ENCODE measurements around the gene MAST4.
"Not testable (repeated sequence)": the region's sequence is repeated elsewhere in the genome, so short reads cannot be mapped to it uniquely, and the experiment has no call there.

Gene MAST4

GRCh38 chr5:66652818-66653217 is 56.6 kb downstream of the MAST4 start:
- no peak for DNase-seq

- DNase-seq: no peak
Observed at GRCh38 chr5:66653325-66653724, 57.1 kb downstream of the MAST4 start.

- DNase-seq: no peak
Observed at GRCh38 chr5:66655395-66656324, 59.5 kb downstream of the MAST4 start.

GRCh38 chr5:66658516-66658915 is 62.3 kb downstream of the MAST4 start:
- no peak for DNase-seq

GRCh38 chr5:66659780-66660179 is 63.6 kb downstream of the MAST4 start:
- no peak for DNase-seq

- no peak for DNase-seq
Observed at GRCh38 chr5:66660396-66660795, 64.2 kb downstream of the MAST4 start.

DNA sequence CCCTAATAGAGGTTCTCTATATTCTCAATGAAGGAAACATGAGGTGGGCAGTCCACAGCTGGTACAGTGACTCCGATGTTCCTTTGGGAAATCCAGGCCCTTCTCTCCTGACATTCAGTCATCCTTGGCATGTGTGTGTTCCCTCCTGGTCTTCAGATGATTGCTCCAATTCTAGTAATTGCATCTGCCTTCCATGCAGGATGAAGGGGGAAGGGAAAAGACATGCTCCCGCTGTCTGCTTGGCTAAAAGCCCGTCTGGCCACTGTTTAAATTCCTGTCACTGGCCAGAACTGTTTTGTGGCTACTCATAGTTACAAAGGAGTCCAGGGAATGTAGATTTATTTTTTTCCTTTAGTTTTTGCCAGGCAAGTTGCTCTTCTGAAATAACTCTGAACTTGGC is 65.0 kb downstream of the MAST4 start:
- no peak for DNase-seq

DNA sequence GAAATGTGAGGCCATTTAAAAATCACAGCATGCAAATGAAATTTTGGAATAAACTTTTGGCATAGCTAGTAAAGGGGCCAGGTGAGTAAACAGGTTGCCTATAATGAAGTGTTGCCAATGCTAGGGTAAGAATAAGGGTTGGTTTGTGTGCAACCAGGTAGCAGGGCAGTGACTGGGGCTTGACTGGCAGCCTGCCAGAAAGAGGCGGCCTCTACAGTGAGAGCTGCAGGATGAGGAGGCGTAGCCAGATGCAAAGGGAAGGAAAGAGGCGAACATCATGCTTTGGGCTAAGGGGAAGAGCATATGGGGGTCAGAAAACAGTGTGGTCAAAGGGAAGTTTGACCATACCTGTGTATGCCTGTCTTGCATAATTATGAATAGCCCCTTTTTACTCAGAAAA is 70.6 kb downstream of the MAST4 start:
- no peak for DNase-seq

DNA sequence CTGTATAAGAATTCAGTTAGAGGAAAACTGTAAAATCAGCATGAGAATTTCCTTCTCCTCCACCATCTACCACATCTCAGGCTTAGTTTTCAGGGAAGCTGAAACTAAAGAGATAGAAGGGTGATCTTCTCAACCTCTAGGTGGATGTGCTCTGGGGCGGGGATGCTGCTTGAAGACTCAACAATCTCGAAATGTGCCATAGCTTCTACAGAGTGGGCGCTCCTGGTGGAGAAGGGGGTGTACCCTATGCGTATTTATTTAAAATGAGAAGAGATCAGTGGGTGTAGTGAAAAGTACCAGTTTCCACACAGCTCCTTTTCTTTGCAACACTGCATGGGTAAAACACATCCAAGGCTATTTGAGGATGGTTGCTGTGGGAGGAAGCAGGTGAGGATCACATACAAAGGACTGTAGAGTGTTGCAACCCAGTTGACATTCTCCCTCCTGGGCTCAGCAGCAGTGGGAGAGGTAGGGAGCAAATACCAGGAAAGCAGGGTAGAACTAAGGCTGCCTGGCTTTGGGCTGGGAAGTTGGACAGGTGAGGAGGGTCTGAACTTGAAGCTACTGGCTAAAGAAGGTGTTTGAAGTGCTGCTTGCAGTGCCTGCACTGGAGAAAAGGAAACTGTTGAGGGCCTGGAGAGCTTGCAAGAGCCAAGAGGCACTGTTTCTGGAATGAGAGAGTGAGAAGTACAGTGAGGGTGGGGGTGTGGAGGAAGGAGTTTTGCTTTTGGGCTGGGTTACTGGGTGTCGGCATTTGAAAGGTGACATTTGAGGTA is 73.1 kb downstream of the MAST4 start:
- DNase-seq: no peak

- DNase-seq: no peak
Observed at GRCh38 chr5:66669862-66670195, 73.6 kb downstream of the MAST4 start.

DNA sequence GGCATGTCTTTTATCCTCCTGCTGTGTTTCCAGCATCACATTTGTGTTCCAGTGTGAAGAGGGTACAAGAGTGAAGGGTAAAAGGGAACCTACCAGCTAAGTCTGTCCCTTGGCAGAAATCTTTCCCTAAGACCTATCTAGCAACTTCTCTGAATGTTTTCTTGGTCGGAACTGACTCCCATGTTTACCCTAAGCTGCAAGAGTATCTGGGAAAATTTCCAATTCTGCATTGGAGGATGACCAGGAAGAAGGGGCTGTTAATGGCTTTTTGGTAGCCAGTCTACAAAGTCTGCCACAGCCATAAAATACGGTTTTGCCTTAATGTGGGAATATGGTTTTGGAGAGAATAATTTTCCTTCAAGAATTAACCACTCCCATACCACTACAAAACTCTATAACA is 75.1 kb downstream of the MAST4 start:
- DNase-seq: no peak

DNA sequence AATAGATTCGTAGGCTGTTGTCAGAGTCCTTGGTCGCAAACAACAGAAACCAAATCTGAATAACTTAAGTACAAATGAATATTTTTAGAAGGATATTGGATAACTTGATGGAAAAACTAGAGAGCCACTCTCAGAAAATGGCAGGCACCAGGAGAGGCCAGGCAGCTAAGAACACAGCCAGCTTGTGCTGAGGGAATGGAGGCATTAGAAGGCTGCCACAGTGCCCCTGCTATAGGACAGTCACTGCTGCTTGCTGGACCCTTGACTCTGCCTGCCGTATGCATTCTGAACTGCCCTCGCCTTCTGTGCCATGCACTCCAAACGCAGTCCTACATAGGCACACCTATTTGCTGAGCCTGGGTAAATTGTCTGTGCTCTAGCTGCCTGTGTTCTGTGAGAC is 78.6 kb downstream of the MAST4 start:
- DNase-seq: no peak

- no peak for DNase-seq
Observed at GRCh38 chr5:66675406-66675805, 79.2 kb downstream of the MAST4 start.

GRCh38 chr5:66680221-66680620 is 84.0 kb downstream of the MAST4 start:
- DNase-seq: no peak

- DNase-seq: no peak
Observed at GRCh38 chr5:66680804-66681203, 84.6 kb downstream of the MAST4 start.

DNA sequence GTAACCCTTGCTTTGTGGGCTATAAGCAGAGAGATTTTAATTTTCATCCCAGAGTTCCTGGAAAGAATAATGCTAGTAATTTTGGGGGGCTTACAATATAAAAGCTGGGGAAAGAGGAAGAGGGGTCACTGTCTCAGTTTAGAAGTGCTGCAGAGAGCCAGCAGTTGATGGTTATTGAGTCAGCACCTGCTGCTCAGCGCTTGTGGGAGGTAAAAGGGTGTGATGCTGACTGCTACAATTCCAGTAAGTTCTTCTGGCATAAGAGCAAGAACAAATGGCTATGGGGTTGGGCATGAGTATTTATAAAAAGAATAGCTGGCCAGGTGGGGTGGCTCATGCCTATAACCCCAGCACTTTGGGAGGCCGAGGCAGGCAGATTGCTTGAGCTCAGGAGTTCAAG is 88.5 kb downstream of the MAST4 start:
- no peak for DNase-seq

- no peak for DNase-seq
Observed at GRCh38 chr5:66689522-66690220, 93.5 kb downstream of the MAST4 start.

- no peak for DNase-seq
Observed at GRCh38 chr5:66694036-66694435, 97.8 kb downstream of the MAST4 start.

DNA sequence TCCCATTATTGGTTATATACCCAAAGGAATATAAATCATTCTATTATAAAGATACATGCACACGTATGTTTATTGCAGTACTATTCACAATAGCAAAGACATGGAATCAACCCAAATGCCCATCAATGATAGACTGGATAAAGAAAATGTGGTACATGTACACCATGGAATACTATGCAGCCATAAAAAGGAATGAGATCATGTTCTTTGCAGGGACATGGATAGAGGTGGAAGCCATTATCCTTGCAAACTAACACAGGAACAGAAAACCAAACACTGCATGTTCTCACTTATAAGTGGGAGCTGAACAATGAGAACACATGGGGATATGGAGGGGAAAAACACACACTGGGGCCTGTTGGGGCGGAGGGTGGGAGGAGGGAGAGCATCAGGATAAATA is 99.6 kb downstream of the MAST4 start:
- not testable (repeated sequence) for DNase-seq

DNA sequence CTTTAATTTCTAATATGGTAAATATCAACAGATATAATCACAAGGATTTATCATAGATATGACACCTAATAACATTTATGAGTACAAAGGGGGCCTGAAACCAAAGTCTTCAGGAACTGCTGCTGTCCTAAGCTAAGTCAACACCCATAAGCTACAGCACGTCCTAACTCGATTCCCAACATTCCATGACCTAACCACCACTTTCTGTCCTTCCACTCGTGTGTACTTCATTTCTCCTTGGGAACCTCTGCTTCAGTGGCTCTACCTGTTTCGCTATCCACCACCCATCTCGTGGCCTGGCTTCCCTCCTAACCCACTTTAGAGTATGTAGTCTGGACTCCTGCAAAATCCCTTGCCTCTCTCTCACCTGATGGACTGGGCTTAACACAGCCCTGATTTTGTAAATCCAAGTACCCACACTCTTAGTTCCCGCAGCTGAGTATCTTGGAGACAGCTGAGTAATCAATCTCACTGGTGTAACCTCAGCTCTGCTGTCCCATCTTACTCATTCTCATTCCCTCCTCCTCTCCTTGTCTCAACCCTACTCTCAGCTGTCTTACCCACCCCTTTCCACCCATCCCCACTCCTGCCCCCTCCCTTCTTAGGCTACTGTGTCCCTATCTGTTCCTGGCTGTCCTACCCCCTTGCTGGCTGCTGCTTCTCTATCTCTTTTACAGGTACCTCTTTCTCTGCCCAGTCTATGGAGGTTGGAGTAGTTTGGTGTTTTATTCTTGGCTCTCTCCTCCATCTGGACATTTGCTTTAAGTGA is 101.8 kb downstream of the MAST4 start:
- DNase-seq: no peak

GRCh38 chr5:66701244-66701643 is 105.1 kb downstream of the MAST4 start:
- DNase-seq: no peak

GRCh38 chr5:66702426-66702825 is 106.2 kb downstream of the MAST4 start:
- DNase-seq: no peak
